Gastroesophageal sphincter (tissue), 4 donors: ENCODE measurements around the gene SLC66A2. TPM values are rescaled to one million over a fixed set of nuclear protein-coding genes. Genes with fewer than 3 reads are reported as not detected.
A peak's percentile ranks its signal among the peaks of the same experiment; 100 is the strongest.

Experiments
- ATAC-seq: fragments of 150-250 bp; one replicate; pipeline ENCODE4 v1.9.1; 2016; ENCODE audit warnings: mild to moderate bottlenecking, moderate library complexity
- H3K27ac ChIP-seq, 4 donors: fragments of 200-600 bp; sonication (generic) in 3 of 4; 1 replicate in 3 of 4; 2 replicates in 1 of 4; pipeline ENCODE4 v1.5.1; 2016 to 2019
- H3K27me3 ChIP-seq: fragments of 200-600 bp; sonication (generic); one replicate; pipeline ENCODE4 v1.5.1; 2019
- H3K36me3 ChIP-seq, 2 donors: fragments of 200-600 bp; sonication (generic); one replicate each; pipeline ENCODE4 v1.5.1; 2019; ENCODE audit warnings: control low read depth in 1 of 2
- H3K4me1 ChIP-seq, 3 donors: fragments of 200-600 bp; sonication (generic); 1 replicate in 2 of 3; 2 replicates in 1 of 3; pipeline ENCODE4 v1.5.1; 2016 to 2019; ENCODE audit warnings: control low read depth in 2 of 3
- H3K4me3 ChIP-seq, 2 donors: fragments of 200-600 bp; sonication (generic); one replicate each; pipeline ENCODE4 v1.5.1; 2019; ENCODE audit warnings: mild to moderate bottlenecking in 1 of 2, moderate library complexity in 1 of 2
- H3K9me3 ChIP-seq, 3 donors: fragments of 200-600 bp; sonication (generic); one replicate each; pipeline ENCODE4 v1.5.1; 2017 to 2019; ENCODE audit warnings: control low read depth in 2 of 3
- EP300 ChIP-seq: sonication (generic); formaldehyde crosslinking; IDR thresholded peaks from one replicate; pipeline ENCODE4 v1.6.1; 2017; ENCODE audit warnings: antibody characterized with exemption, mild to moderate bottlenecking
- POLR2A ChIP-seq, 2 donors: fragments of 450-650 bp; IDR thresholded peaks; one replicate each; pipeline ENCODE4 v1.6.1; 2017; ENCODE audit warnings: antibody characterized with exemption in 2 of 2, mild to moderate bottlenecking in 2 of 2, moderate library complexity in 1 of 2
- POLR2AphosphoS5 ChIP-seq: sonication (generic); formaldehyde crosslinking; IDR thresholded peaks from one replicate; pipeline ENCODE4 v1.6.1; 2017; ENCODE audit warnings: antibody characterized with exemption
- WGBS, 2 donors: methylation state at CpG; one replicate each; pipeline ENCODE4 v1.1.5; 2018; ENCODE audit warnings: low coverage in 1 of 2; 5-methylcytosine and 5-hydroxymethylcytosine counted together
- total RNA-seq, 4 donors: library from RNA; depleted of rRNA; stranded (reverse); fragments of >200 nt; gene quantifications; one replicate each; pipeline ENCODE4 v1.1.0, GENCODE V29; 2016
- TF ChIP-seq, protein P1 (sequence below), 4 experiments: fragments of 200-600 bp in 2 of 4; fragments of 450-650 bp in 2 of 4; sonication (generic) in 1 of 4; IDR thresholded peaks; one replicate each; pipeline ENCODE4 v1.5.1; 2017 to 2019; ENCODE audit warnings: antibody characterized with exemption in 4 of 4, mild to moderate bottlenecking in 2 of 4, moderate library complexity in 2 of 4

SLC66A2 gene
- total RNA-seq, 4 donors from 2014 or later, result 32.2 to 42.6 (median 35.6) TPM

- H3K4me3 ChIP-seq, result peak within 1 kb of the TSS; percentile 84 to 94
- peak within 1 kb of the TSS; percentile 90 to 99 (median 98) for H3K27ac ChIP-seq
- H3K27me3 ChIP-seq, result no peaks in the 10 kb centered on the region
- no peaks in the 10 kb centered on the region for H3K9me3 ChIP-seq
- H3K36me3 ChIP-seq, result peaks cover 0 to 21% of the 10 kb centered on the region in 2 donors
- TF ChIP-seq, protein P1, sequence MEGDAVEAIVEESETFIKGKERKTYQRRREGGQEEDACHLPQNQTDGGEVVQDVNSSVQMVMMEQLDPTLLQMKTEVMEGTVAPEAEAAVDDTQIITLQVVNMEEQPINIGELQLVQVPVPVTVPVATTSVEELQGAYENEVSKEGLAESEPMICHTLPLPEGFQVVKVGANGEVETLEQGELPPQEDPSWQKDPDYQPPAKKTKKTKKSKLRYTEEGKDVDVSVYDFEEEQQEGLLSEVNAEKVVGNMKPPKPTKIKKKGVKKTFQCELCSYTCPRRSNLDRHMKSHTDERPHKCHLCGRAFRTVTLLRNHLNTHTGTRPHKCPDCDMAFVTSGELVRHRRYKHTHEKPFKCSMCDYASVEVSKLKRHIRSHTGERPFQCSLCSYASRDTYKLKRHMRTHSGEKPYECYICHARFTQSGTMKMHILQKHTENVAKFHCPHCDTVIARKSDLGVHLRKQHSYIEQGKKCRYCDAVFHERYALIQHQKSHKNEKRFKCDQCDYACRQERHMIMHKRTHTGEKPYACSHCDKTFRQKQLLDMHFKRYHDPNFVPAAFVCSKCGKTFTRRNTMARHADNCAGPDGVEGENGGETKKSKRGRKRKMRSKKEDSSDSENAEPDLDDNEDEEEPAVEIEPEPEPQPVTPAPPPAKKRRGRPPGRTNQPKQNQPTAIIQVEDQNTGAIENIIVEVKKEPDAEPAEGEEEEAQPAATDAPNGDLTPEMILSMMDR (IDR thresholded peaks at IDR 0.05), result no peak
- TF ChIP-seq POLR2A (IDR thresholded peaks at IDR 0.05), result peak; percentile 85 to 96
- TF ChIP-seq EP300, result no peak
- peak; percentile 92 for TF ChIP-seq POLR2AphosphoS5
- peak; percentile 97 for ATAC-seq
- peaks cover 0 to 37% (median 12%) of the 10 kb centered on the region in 3 donors for H3K4me1 ChIP-seq
- WGBS, 2 donors, result 0 to 1% methylated on average over 7 of the region's 71 CpGs
Observed at GRCh38 chr18:79988451-79989194, 37.2 kb upstream of the SLC66A2 start, which contains the start of gene TXNL4A. Gene TXNL4A, minus strand, starts transcription at chr18:79988563. Its CDS starts 171 bp downstream, at chr18:79988392.

- Histone ChIP-seq H3K27me3 (no peaks in the 10 kb centered on the region), H3K4me3 (peak overlapping the region; percentile 84 to 94), H3K4me1 (peaks cover 0 to 39% (median 12%) of the 10 kb centered on the region in 3 donors), H3K36me3 (peaks cover 0 to 21% of the 10 kb centered on the region in 2 donors), H3K27ac (peak overlapping the region; percentile 90 to 99 (median 98)), H3K9me3 (no peaks in the 10 kb centered on the region)
- TF ChIP-seq, protein P1 (IDR thresholded peaks at IDR 0.05), result peak in 3 of 4 experiments; percentile 11 to 62 (median 27)
- TF ChIP-seq POLR2A (IDR thresholded peaks at IDR 0.05) (no peak), POLR2AphosphoS5 (peak; percentile 2)
- WGBS, 2 donors, result 0% methylated on average over 4 to 10 of the region's 48 CpGs
- peak; percentile 76 for ATAC-seq
Observed at GRCh38 chr18:79988071-79988450, 36.6 kb upstream of the SLC66A2 start.

- Histone ChIP-seq H3K9me3 (no peaks in the 10 kb centered on the region), H3K4me3 (peak overlapping the region; percentile 84 to 94), H3K36me3 (peaks cover 0 to 25% of the 10 kb centered on the region in 2 donors), H3K27me3 (no peaks in the 10 kb centered on the region), H3K4me1 (peaks cover 0 to 44% (median 15%) of the 10 kb centered on the region in 3 donors), H3K27ac (peak overlapping the region in 3 of 4 donors; percentile 90 to 99 (median 98))
- TF ChIP-seq POLR2AphosphoS5 (no peak), EP300 (no peak), POLR2A (IDR thresholded peaks at IDR 0.05) (no peak)
- ATAC-seq, result no peak
- 0% methylated on average over 5 to 6 of the region's 6 CpGs for WGBS, 2 donors
Observed at GRCh38 chr18:79987566-79987965, 36.1 kb upstream of the SLC66A2 start.

GRCh38 chr18:79986726-79987125, 35.3 kb upstream of the SLC66A2 start:
- Histone ChIP-seq H3K27me3 (no peaks in the 10 kb centered on the region), H3K4me1 (peaks cover 0 to 53% (median 15%) of the 10 kb centered on the region in 3 donors), H3K36me3 (peaks cover 0 to 25% of the 10 kb centered on the region in 2 donors), H3K27ac (peak overlapping the region in 1 of 4 donors; percentile 99), H3K4me3 (peak overlapping the region in 1 of 2 donors; percentile 94), H3K9me3 (no peaks in the 10 kb centered on the region)
- 86% methylated on average over 2 of the region's 7 CpGs; no CpG with 5 or more reads in 1 of the 2 donors for WGBS, 2 donors
- no peak for TF ChIP-seq POLR2AphosphoS5
- no peak for TF ChIP-seq EP300
- TF ChIP-seq, protein P1 (IDR thresholded peaks at IDR 0.05), result no peak
- TF ChIP-seq POLR2A (IDR thresholded peaks at IDR 0.05), result no peak
- ATAC-seq, result no peak

GRCh38 chr18:79985172-79985571, 33.7 kb upstream of the SLC66A2 start:
- ATAC-seq, result no peak
- no peak overlapping the region for H3K27ac ChIP-seq
- peaks cover 0 to 25% of the 10 kb centered on the region in 2 donors for H3K36me3 ChIP-seq
- H3K9me3 ChIP-seq, result no peaks in the 10 kb centered on the region
- WGBS, 2 donors, result 81 to 88% methylated on average over 9 to 11 of the region's 12 CpGs
- no peak overlapping the region for H3K4me3 ChIP-seq
- no peak for TF ChIP-seq POLR2AphosphoS5
- TF ChIP-seq POLR2A (IDR thresholded peaks at IDR 0.05), result no peak
- TF ChIP-seq, protein P1 (IDR thresholded peaks at IDR 0.05), result no peak
- TF ChIP-seq EP300, result no peak
- no peaks in the 10 kb centered on the region for H3K27me3 ChIP-seq
- peaks cover 0 to 55% (median 15%) of the 10 kb centered on the region in 3 donors for H3K4me1 ChIP-seq
